Iris pigment epithelial cell (primary cell): ENCODE measurements around the gene KCNJ13.

Source experiments
- DNase-seq: peaks from one replicate; pipeline ENCODE4 v3.0.0-alpha.2; 2011; ENCODE audit warnings: low read depth

The KCNJ13 gene

GRCh38 chr2:232776435-232776834 lies at the start of gene KCNJ13:
KCNJ13 (minus strand) TSS chr2:232776565; CDS start chr2:232771362, 5,203 bp downstream.
- DNase-seq: peak; percentile 15

DNA sequence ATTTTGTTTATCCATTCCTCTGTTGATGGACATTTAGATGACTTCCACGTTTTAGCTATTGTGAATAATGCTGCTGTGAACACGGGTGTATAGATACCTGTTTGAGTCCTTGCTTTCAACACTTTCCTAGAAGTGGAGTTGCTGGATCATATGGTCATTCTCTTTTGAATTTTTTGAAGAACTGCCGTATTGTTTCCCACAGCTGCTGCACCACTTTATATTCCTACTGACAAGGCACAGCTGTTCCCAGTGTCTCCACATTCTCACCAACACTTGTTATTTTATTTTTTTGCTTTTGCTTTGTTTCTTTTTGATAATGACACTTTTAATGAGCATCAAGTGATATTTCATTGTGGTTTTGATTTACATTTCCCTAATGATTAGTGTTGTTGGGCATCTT lies 41.4 kb upstream of the KCNJ13 start:
- no peak for DNase-seq

- DNase-seq: no peak
Measured at GRCh38 chr2:232816657-232817056, 40.3 kb upstream of the KCNJ13 start.

GRCh38 chr2:232815569-232815968 lies 39.2 kb upstream of the KCNJ13 start:
- peak; percentile 23 for DNase-seq

- no peak for DNase-seq
Measured at GRCh38 chr2:232810444-232810843, 34.1 kb upstream of the KCNJ13 start.

GRCh38 chr2:232809349-232810124 lies 33.2 kb upstream of the KCNJ13 start:
- DNase-seq: no peak

- no peak for DNase-seq
Measured at GRCh38 chr2:232802091-232802490, 25.7 kb upstream of the KCNJ13 start.

- DNase-seq: no peak
Measured at GRCh38 chr2:232800166-232800565, 23.8 kb upstream of the KCNJ13 start.

GRCh38 chr2:232798187-232798586 lies 21.8 kb upstream of the KCNJ13 start:
- no peak for DNase-seq

DNA sequence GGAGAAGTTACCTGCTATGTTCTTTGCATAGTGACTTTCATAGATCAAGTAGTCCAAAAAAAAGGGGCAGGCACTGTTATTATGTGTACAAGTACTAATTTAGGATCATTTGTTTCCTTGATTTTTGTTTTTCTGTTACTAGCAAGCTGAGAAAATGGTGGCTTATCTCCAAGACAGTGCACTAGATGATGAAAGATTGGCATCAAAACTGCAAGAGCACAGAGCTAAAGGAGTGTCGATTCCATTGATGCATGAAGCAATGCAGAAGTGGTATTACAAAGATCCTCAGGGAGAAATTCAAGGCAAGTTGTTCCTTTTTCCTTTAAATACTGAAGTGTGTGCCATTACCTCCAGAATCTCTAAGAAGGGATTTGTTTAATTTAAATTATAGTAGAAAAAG lies 19.6 kb upstream of the KCNJ13 start:
- no peak for DNase-seq

DNA sequence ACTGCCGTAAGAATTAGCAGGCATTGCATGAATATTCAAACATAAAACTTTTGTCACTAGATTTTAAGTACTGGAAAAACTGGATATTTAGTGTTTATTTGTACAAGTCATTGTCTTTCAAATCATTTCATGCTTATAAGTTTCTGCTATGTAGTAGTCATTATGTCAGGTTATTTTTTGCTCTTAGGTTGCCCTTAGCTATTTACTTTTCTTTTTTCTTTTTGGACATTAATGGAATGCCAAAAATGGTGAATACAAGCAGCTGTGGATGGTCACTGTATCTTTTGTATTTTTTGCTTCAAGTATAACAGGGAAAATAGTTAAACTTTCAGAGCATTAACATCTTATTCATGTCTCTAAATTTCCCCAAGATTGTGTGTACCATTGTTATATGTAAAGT lies 18.6 kb upstream of the KCNJ13 start:
- DNase-seq: no peak

DNA sequence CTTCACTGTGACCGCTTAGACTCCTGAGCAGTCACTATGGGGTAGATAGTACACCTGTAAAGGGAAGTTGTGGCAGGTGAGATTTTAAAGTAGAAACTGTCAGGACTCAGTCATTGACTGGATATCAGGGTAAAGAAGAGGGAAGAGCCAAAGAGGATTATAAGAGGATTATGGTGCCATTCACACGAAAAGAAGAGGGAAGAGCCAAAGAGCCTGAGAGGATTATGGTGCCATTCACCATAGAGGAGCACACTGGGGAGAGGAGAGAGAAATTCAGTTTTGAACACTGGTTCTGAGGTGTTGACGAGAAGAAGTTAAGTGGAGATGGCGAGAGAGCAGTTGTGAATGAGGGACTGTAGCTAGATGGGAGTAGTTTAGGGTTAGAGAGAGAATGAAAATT lies 16.9 kb upstream of the KCNJ13 start:
- DNase-seq: no peak

GRCh38 chr2:232791518-232791917 lies 15.2 kb upstream of the KCNJ13 start:
- no peak for DNase-seq

DNA sequence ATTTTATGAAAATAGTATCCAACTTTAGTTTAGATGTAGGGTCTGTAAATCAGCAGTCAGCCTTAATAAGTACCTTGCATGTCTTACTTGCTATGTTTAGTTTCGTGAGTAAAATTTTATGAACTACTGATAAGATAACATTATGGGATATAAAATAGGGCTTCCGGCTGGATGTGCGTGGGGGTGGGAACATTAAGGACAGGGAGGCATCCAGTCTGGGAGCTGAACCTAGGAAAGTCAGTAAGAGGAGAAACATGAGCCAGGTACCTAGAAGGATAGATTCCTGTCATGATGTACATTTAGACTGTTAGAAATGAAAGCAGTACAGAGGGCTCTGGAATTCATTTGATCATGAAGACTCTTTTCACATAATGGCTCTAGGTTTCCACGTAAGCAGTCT lies 12.7 kb upstream of the KCNJ13 start:
- DNase-seq: no peak

DNA sequence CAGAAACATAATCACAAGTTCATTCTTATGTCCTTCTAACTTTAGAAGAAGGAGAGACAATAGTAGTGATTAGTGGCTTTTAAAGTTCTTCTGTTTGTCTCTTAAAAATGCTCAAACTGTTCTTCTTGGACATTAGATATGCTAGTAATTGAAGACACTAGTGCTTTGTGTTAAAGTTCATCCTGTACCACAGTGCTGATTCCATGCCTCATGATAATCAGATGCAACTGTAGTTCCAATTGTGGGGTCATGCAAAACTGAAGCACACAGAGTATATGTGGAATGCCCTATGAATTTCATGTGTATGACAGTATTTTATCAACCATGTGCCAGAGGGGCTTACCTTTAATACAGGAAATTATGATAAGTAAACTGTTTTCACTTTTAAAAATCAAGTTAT lies 11.4 kb upstream of the KCNJ13 start:
- no peak for DNase-seq

DNA sequence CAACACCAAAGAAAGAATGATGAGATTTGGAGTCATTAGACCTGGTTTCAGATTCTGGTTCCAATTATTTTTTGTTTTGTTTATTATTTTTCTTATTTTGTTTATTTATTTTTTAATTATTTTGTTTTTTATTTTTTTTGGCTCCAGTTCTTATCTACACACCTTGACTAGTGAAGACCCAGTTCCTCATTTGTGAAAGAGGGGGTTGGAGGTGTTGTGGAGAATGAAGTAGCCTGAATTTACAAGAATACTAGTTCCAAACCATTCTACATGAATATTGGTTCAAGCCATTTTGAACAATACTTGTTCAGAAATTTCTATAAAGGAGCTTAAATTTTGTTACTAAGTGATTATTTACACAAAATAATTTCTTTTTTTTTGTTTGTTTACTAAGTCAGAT lies 6.9 kb upstream of the KCNJ13 start:
- no peak for DNase-seq

- peak; percentile 88 for DNase-seq
Measured at GRCh38 chr2:232781765-232782164, 5.4 kb upstream of the KCNJ13 start.

DNA sequence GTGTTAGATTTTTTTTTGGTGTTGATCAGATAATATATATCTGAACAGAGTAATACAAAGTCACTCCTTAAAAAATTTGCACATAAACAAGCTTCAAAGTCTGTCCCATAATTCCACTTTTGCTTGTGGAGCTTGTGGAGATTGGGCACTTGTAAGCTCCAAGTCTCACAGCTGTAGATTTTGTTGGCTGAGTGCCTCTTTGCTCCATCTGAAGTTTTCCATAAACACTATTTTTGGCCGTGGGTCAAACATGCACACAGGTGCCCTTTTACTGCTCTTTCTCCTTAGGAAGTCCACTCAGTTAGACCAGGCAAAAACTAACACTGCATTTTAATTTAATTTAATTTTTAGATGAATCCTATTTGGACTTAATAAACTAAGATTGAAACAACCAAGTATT lies 3.6 kb upstream of the KCNJ13 start:
- DNase-seq: no peak

- no peak for DNase-seq
Measured at GRCh38 chr2:232779465-232779864, 3.1 kb upstream of the KCNJ13 start.

DNA sequence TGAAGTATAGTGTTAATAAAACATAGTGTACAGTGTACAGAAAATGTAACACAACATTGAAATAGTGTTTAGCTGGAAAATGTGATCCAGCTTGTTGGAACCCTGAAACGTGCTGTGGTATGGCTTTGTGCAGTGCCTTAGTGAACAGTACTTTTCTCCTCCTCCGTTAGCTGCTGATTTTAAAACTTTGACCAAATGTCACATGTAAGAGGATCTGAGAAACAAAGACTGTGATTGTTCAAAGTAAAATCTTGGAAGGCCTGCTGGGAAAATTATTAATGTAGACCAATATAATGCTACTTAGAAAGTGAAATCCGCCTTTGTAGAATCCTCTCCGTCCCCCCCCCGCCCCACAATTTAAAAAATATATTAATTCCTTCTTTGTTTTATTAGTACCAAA lies 911 bp upstream of the KCNJ13 start:
- no peak for DNase-seq

DNA sequence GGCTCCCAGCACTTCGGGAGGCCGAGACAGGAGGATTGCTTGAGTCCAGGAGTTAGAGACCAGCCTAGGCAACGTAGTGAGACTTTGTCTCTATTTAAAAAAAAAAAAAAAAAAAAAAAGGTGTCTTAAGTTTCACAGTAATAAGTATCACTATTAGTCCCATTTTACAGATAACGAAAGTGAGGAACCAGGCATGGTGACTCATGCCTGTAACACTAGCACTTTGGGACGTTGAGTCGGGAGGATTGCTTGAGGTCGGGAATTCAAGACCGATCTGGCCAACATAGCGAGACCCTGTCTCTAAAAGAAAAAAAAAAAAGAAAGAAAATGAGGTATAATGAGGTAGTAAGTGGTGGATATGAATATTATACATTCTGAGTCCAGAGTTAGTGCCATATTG lies 2.5 kb downstream of the KCNJ13 start:
- DNase-seq: no peak

- DNase-seq: no peak
Measured at GRCh38 chr2:232772531-232772930, 3.8 kb downstream of the KCNJ13 start.

DNA sequence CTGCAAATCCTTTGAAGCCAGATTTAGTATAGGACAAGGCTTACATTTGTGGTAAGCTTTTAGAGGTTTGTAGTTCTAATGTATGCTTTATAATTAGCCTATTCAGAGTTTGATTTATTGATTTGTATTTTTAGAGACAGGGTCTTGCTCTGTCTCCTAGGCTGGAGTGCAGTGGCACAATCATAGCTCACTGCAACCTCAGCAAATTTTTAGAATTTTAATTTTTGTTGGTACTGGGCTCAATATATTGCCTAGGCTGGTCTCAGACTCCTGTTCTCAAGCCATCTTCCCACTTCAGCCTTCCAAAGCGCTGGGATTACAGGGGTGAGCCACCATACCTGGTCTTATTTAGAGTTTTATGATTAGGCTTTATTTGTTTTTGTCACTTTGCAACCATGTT lies 4.5 kb downstream of the KCNJ13 start:
- DNase-seq: no peak

DNA sequence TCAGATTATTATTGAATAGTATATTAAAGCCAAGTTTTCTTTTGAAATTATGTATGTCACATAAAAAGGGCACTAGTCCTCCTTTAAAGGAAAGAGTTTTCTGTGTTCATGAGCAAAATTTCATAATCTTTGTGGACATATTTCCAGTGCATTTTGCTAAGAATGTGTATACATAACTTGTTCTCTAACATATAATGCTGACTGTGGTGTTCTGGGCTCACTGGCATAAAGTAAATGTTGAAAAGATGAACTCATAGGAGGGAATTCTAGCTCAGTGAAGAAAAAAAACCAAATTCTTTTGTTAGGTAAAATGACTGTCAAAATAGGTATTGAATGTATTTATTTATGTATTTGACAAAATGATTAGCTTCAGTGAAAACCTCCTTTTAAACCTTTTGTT lies 6.2 kb downstream of the KCNJ13 start:
- DNase-seq: no peak
